ENCODE results near the gene C1orf116. TPM values are rescaled to one million over a fixed set of nuclear protein-coding genes. Genes with fewer than 3 reads are reported as not detected.

Gene C1orf116
- total RNA-seq, 2 donors from 2014 or later = 0.06 to 0.10 TPM

- intact Hi-C loops (cut with DNase I) = no loop called here
- DNase-seq (no peak), ATAC-seq (no peak)
Observed at GRCh38 chr1:207063014-207063413, 30.5 kb upstream of the C1orf116 start.

- intact Hi-C loops (cut with DNase I) = no loop called here
- ATAC-seq (no peak), DNase-seq (no peak)
Observed at GRCh38 chr1:207062058-207062457, 29.5 kb upstream of the C1orf116 start.

GRCh38 chr1:207060596-207060995, 28.0 kb upstream of the C1orf116 start:
- intact Hi-C loops (cut with DNase I) = no loop called here
- no peak for ATAC-seq
- no peak for DNase-seq

GRCh38 chr1:207059881-207060280, 27.3 kb upstream of the C1orf116 start:
- ATAC-seq (no peak), DNase-seq (no peak)
- intact Hi-C loops (cut with DNase I) = no loop called here

- intact Hi-C loops (cut with DNase I) = no loop called here
- no peak for DNase-seq
- ATAC-seq = no peak
Observed at GRCh38 chr1:207058878-207059867, 26.6 kb upstream of the C1orf116 start.

- ATAC-seq (peak in 1 of 2 donors; percentile 34), DNase-seq (no peak)
- intact Hi-C loops (cut with DNase I) = no loop called here
Observed at GRCh38 chr1:207058252-207058651, 25.7 kb upstream of the C1orf116 start.

GRCh38 chr1:207056673-207057072, 24.1 kb upstream of the C1orf116 start:
- DNase-seq = no peak
- intact Hi-C loops (cut with DNase I) = no loop called here
- ATAC-seq = no peak

- intact Hi-C loops (cut with DNase I) = no loop called here
- DNase-seq (no peak), ATAC-seq (no peak)
Observed at GRCh38 chr1:207055386-207056001, 22.9 kb upstream of the C1orf116 start.

GRCh38 chr1:207054491-207054890, 21.9 kb upstream of the C1orf116 start:
- DNase-seq = no peak
- intact Hi-C loops (cut with DNase I) = no loop called here
- ATAC-seq = no peak

GRCh38 chr1:207052911-207053769, 20.6 kb upstream of the C1orf116 start, which contains the start of gene PFKFB2:
TSS of gene PFKFB2 (plus strand) at chr1:207053275. CDS start at chr1:207054718, 1,443 bp downstream.
- intact Hi-C loops (cut with DNase I) = no loop called here
- DNase-seq = peak; percentile 97
- peak; percentile 89 to 93 for ATAC-seq

- intact Hi-C loops (cut with DNase I) = loop anchor here in 1 of 2 donors (2.0 kb wide), 1 partner anchor 27 kb away; no protein-coding TSS in a partner anchor
- no peak for DNase-seq
- ATAC-seq = no peak
Observed at GRCh38 chr1:207051191-207051943, 18.8 kb upstream of the C1orf116 start, which contains the start of gene YOD1. TSS of gene YOD1 (minus strand) at chr1:207051208. CDS start at chr1:207051030, 178 bp downstream.

- intact Hi-C loops (cut with DNase I) = loop anchor here in 1 of 2 donors (2.0 kb wide), 1 partner anchor 28 kb away; no protein-coding TSS in a partner anchor
- ATAC-seq (peak; percentile 75 to 81), DNase-seq (peak; percentile 95)
Observed at GRCh38 chr1:207050480-207051190, 18.1 kb upstream of the C1orf116 start.

- intact Hi-C loops (cut with DNase I) = loop anchor here in 1 of 2 donors (2.0 kb wide), 1 partner anchor 29 kb away; no protein-coding TSS in a partner anchor
- ATAC-seq = peak; percentile 31 to 50
- DNase-seq = no peak
Observed at GRCh38 chr1:207049974-207050391, 17.4 kb upstream of the C1orf116 start.

- intact Hi-C loops (cut with DNase I) = no loop called here
- no peak for DNase-seq
- no peak for ATAC-seq
Observed at GRCh38 chr1:207049514-207049913, 17.0 kb upstream of the C1orf116 start.

GRCh38 chr1:207049054-207049453, 16.5 kb upstream of the C1orf116 start:
- DNase-seq (no peak), ATAC-seq (no peak)
- intact Hi-C loops (cut with DNase I) = no loop called here

GRCh38 chr1:207048041-207048440, 15.5 kb upstream of the C1orf116 start:
- intact Hi-C loops (cut with DNase I) = no loop called here
- DNase-seq = no peak
- ATAC-seq = no peak

- ATAC-seq (no peak), DNase-seq (no peak)
- intact Hi-C loops (cut with DNase I) = no loop called here
Observed at GRCh38 chr1:207047505-207047904, 14.9 kb upstream of the C1orf116 start.

- intact Hi-C loops (cut with DNase I) = no loop called here
- no peak for DNase-seq
Observed at GRCh38 chr1:207045453-207045852, 12.9 kb upstream of the C1orf116 start.

More at GRCh38 chr1:207045453-207045852, 12.9 kb upstream of the C1orf116 start:
- no peak for ATAC-seq

Measured in left cardiac atrium (tissue), 4 donors.